ENCODE results near the gene IKZF5. TPM values are rescaled to one million over a fixed set of nuclear protein-coding genes. Genes with fewer than 3 reads are reported as not detected.

Gene IKZF5
- total RNA-seq, 1 experiment from 2014 or later = 7.9 TPM

DNA sequence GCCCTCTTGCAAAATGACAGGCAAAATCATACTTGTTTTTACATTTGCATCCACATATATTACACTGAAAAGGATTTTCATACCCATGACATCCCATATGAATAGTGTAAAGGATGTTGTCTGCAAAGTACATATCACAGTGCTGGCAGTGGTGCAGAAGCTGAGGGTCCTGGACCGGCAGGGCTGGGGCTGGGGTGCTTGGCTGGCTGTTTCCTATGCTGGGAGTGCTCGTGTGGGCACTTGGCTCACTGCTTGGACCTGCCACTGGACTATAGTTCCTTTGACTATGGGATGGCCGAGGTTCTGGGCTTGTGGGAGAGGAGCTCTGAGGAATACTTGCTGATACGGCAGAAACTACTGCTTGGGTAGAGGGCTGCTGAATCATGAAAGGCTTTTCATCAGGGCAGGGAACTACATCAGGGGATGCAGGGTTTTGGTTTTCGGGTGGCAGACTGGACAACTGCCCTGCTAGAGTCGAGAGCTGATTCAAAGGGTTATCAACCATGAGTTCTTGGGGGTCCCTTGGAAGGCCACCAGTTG, 14.7 kb downstream of the IKZF5 start:
- POLR2A ChIA-PET = no interaction called here
- no peak for ATAC-seq
- no peaks in the 10 kb centered on the region for H3K27me3 Mint-ChIP-seq (ENCODE audit: low read depth)
- no peak overlapping the region for H3K27ac Mint-ChIP-seq
- H3K4me1 Mint-ChIP-seq = no peaks in the 10 kb centered on the region
- no peak overlapping the region for H3K4me3 Mint-ChIP-seq
- CTCF ChIA-PET = no interaction called here
- H3K36me3 Mint-ChIP-seq = peaks cover 23% of the 10 kb centered on the region
- no peak for DNase-seq (ENCODE audit: low spot score)
- no peaks in the 10 kb centered on the region for H3K9me3 Mint-ChIP-seq
- TF ChIP-seq, protein P1, sequence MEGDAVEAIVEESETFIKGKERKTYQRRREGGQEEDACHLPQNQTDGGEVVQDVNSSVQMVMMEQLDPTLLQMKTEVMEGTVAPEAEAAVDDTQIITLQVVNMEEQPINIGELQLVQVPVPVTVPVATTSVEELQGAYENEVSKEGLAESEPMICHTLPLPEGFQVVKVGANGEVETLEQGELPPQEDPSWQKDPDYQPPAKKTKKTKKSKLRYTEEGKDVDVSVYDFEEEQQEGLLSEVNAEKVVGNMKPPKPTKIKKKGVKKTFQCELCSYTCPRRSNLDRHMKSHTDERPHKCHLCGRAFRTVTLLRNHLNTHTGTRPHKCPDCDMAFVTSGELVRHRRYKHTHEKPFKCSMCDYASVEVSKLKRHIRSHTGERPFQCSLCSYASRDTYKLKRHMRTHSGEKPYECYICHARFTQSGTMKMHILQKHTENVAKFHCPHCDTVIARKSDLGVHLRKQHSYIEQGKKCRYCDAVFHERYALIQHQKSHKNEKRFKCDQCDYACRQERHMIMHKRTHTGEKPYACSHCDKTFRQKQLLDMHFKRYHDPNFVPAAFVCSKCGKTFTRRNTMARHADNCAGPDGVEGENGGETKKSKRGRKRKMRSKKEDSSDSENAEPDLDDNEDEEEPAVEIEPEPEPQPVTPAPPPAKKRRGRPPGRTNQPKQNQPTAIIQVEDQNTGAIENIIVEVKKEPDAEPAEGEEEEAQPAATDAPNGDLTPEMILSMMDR (IDR thresholded peaks at IDR 0.05) = no peak
- TF ChIP-seq, protein P2, sequence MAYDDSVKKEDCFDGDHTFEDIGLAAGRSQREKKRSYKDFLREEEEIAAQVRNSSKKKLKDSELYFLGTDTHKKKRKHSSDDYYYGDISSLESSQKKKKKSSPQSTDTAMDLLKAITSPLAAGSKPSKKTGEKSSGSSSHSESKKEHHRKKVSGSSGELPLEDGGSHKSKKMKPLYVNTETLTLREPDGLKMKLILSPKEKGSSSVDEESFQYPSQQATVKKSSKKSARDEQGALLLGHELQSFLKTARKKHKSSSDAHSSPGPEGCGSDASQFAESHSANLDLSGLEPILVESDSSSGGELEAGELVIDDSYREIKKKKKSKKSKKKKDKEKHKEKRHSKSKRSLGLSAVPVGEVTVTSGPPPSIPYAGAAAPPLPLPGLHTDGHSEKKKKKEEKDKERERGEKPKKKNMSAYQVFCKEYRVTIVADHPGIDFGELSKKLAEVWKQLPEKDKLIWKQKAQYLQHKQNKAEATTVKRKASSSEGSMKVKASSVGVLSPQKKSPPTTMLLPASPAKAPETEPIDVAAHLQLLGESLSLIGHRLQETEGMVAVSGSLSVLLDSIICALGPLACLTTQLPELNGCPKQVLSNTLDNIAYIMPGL (CRISPR knock-in tag; IDR thresholded peaks at IDR 0.05) = no peak
- no peak for TF ChIP-seq RORB (CRISPR knock-in tag; IDR thresholded peaks at IDR 0.05)
- no peak for TF ChIP-seq HMGA2 (CRISPR knock-in tag; IDR thresholded peaks at IDR 0.05)
- TF ChIP-seq, protein P3, sequence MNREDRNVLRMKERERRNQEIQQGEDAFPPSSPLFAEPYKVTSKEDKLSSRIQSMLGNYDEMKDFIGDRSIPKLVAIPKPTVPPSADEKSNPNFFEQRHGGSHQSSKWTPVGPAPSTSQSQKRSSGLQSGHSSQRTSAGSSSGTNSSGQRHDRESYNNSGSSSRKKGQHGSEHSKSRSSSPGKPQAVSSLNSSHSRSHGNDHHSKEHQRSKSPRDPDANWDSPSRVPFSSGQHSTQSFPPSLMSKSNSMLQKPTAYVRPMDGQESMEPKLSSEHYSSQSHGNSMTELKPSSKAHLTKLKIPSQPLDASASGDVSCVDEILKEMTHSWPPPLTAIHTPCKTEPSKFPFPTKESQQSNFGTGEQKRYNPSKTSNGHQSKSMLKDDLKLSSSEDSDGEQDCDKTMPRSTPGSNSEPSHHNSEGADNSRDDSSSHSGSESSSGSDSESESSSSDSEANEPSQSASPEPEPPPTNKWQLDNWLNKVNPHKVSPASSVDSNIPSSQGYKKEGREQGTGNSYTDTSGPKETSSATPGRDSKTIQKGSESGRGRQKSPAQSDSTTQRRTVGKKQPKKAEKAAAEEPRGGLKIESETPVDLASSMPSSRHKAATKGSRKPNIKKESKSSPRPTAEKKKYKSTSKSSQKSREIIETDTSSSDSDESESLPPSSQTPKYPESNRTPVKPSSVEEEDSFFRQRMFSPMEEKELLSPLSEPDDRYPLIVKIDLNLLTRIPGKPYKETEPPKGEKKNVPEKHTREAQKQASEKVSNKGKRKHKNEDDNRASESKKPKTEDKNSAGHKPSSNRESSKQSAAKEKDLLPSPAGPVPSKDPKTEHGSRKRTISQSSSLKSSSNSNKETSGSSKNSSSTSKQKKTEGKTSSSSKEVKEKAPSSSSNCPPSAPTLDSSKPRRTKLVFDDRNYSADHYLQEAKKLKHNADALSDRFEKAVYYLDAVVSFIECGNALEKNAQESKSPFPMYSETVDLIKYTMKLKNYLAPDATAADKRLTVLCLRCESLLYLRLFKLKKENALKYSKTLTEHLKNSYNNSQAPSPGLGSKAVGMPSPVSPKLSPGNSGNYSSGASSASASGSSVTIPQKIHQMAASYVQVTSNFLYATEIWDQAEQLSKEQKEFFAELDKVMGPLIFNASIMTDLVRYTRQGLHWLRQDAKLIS (CRISPR knock-in tag; IDR thresholded peaks at IDR 0.05; ENCODE audit: borderline replicate concordance) = no peak
- no peak for TF ChIP-seq ETV6 (CRISPR knock-in tag; IDR thresholded peaks at IDR 0.05)
- TF ChIP-seq, protein P4, sequence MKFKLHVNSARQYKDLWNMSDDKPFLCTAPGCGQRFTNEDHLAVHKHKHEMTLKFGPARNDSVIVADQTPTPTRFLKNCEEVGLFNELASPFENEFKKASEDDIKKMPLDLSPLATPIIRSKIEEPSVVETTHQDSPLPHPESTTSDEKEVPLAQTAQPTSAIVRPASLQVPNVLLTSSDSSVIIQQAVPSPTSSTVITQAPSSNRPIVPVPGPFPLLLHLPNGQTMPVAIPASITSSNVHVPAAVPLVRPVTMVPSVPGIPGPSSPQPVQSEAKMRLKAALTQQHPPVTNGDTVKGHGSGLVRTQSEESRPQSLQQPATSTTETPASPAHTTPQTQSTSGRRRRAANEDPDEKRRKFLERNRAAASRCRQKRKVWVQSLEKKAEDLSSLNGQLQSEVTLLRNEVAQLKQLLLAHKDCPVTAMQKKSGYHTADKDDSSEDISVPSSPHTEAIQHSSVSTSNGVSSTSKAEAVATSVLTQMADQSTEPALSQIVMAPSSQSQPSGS (CRISPR knock-in tag; IDR thresholded peaks at IDR 0.05; ENCODE audit: borderline replicate concordance, low read depth) = no peak
- no peak for TF ChIP-seq ATF1 (CRISPR knock-in tag; IDR thresholded peaks at IDR 0.05)
- TF ChIP-seq, protein P5, sequence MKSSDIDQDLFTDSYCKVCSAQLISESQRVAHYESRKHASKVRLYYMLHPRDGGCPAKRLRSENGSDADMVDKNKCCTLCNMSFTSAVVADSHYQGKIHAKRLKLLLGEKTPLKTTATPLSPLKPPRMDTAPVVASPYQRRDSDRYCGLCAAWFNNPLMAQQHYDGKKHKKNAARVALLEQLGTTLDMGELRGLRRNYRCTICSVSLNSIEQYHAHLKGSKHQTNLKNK (CRISPR knock-in tag; IDR thresholded peaks at IDR 0.05) = no peak
- no peak for TF ChIP-seq CREB1 (CRISPR knock-in tag; IDR thresholded peaks at IDR 0.05)
- no peak for TF ChIP-seq KAT7 (CRISPR knock-in tag; IDR thresholded peaks at IDR 0.05; ENCODE audit: borderline replicate concordance)
- TF ChIP-seq ZNF416 (CRISPR knock-in tag; IDR thresholded peaks at IDR 0.05) = no peak
- TF ChIP-seq, protein P6, sequence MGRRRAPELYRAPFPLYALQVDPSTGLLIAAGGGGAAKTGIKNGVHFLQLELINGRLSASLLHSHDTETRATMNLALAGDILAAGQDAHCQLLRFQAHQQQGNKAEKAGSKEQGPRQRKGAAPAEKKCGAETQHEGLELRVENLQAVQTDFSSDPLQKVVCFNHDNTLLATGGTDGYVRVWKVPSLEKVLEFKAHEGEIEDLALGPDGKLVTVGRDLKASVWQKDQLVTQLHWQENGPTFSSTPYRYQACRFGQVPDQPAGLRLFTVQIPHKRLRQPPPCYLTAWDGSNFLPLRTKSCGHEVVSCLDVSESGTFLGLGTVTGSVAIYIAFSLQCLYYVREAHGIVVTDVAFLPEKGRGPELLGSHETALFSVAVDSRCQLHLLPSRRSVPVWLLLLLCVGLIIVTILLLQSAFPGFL (CRISPR knock-in tag; IDR thresholded peaks at IDR 0.05; ENCODE audit: borderline replicate concordance) = no peak
- no peak for TF ChIP-seq TEAD1 (CRISPR knock-in tag; IDR thresholded peaks at IDR 0.05)
- TF ChIP-seq FOXK1 (CRISPR knock-in tag; IDR thresholded peaks at IDR 0.05) = no peak
- TF ChIP-seq GRHL2 (CRISPR knock-in tag; IDR thresholded peaks at IDR 0.05; ENCODE audit: insufficient replicate concordance, severe bottlenecking) = no peak
- no peak for TF ChIP-seq PRRX2 (CRISPR knock-in tag; IDR thresholded peaks at IDR 0.05)
- TF ChIP-seq, protein P7, sequence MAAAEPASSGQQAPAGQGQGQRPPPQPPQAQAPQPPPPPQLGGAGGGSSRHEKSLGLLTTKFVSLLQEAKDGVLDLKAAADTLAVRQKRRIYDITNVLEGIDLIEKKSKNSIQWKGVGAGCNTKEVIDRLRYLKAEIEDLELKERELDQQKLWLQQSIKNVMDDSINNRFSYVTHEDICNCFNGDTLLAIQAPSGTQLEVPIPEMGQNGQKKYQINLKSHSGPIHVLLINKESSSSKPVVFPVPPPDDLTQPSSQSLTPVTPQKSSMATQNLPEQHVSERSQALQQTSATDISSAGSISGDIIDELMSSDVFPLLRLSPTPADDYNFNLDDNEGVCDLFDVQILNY (CRISPR knock-in tag; IDR thresholded peaks at IDR 0.05) = no peak
- TF ChIP-seq, protein P8, sequence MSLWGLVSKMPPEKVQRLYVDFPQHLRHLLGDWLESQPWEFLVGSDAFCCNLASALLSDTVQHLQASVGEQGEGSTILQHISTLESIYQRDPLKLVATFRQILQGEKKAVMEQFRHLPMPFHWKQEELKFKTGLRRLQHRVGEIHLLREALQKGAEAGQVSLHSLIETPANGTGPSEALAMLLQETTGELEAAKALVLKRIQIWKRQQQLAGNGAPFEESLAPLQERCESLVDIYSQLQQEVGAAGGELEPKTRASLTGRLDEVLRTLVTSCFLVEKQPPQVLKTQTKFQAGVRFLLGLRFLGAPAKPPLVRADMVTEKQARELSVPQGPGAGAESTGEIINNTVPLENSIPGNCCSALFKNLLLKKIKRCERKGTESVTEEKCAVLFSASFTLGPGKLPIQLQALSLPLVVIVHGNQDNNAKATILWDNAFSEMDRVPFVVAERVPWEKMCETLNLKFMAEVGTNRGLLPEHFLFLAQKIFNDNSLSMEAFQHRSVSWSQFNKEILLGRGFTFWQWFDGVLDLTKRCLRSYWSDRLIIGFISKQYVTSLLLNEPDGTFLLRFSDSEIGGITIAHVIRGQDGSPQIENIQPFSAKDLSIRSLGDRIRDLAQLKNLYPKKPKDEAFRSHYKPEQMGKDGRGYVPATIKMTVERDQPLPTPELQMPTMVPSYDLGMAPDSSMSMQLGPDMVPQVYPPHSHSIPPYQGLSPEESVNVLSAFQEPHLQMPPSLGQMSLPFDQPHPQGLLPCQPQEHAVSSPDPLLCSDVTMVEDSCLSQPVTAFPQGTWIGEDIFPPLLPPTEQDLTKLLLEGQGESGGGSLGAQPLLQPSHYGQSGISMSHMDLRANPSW (CRISPR knock-in tag; conservative IDR thresholded peaks at IDR 0.05; ENCODE audit: low read depth) = no peak
- no peak for TF ChIP-seq MXD4 (CRISPR knock-in tag; IDR thresholded peaks at IDR 0.05; ENCODE audit: borderline replicate concordance)
